Activated B cell treated with CpG ODN at 0.5 μM for 24 hours (primary cell): Measurements from ENCODE around the gene MIAT. TPM values are rescaled to one million over a fixed set of nuclear protein-coding genes. Genes with fewer than 3 reads are reported as not detected.

ENCODE experiments used
- ATAC-seq: fragments of 200-7000 bp; cut with Tn5 transposase; one replicate; pipeline ENCODE4 v1.10.0; 2021; ENCODE audit warnings: low read depth, mild to moderate bottlenecking, moderate library complexity
- CTCF ChIA-PET: fragments of 350-600 bp; sonication (Branson Sonifier 250); formaldehyde crosslinking; loops from one replicate; lab custom pipeline; 2021; ENCODE audit warnings: antibody characterized with exemption; lab: Charles Lee
- POLR2A ChIA-PET: fragments of 350-600 bp; sonication (Branson Sonifier 250); formaldehyde crosslinking; loops from one replicate; lab custom pipeline; 2021; ENCODE audit warnings: antibody characterized with exemption; lab: Charles Lee
- DNase-seq: peaks from one replicate; pipeline ENCODE4 v3.0.0; 2022
- H3K27ac Mint-ChIP-seq: one replicate; pipeline ENCODE4 v1.8.0; 2020; ENCODE audit warnings: mixed read lengths
- H3K27me3 Mint-ChIP-seq: one replicate; pipeline ENCODE4 v1.8.0; 2021; ENCODE audit warnings: mixed read lengths
- H3K36me3 Mint-ChIP-seq: one replicate; pipeline ENCODE4 v1.8.0; 2021; ENCODE audit warnings: low read depth, mixed read lengths
- H3K4me1 Mint-ChIP-seq: one replicate; pipeline ENCODE4 v1.8.0; 2021; ENCODE audit warnings: mixed read lengths
- H3K4me3 Mint-ChIP-seq: one replicate; pipeline ENCODE4 v1.8.0; 2020; ENCODE audit warnings: mild to moderate bottlenecking, mixed read lengths
- H3K9me3 Mint-ChIP-seq: one replicate; pipeline ENCODE4 v1.8.0; 2020; ENCODE audit warnings: mixed read lengths
- intact Hi-C: fragments of 100-400 bp; cut with micrococcal nuclease; formaldehyde crosslinking; loops from one replicate; pipeline ENCODE4 v1.15.1; 2024
- total RNA-seq: library from RNA; stranded (reverse); gene quantifications from 2 replicates; pipeline ENCODE4 v1.2.3, GENCODE V29; 2022
- TF ChIP-seq, protein P1 (sequence below): fragments of 200-600 bp; IDR thresholded peaks from one replicate; pipeline ENCODE4 v1.8.0; 2022; ENCODE audit warnings: antibody characterized with exemption, mild to moderate bottlenecking

Gene MIAT
- total RNA-seq, 1 donor from 2014 or later: 7.3 TPM

DNA sequence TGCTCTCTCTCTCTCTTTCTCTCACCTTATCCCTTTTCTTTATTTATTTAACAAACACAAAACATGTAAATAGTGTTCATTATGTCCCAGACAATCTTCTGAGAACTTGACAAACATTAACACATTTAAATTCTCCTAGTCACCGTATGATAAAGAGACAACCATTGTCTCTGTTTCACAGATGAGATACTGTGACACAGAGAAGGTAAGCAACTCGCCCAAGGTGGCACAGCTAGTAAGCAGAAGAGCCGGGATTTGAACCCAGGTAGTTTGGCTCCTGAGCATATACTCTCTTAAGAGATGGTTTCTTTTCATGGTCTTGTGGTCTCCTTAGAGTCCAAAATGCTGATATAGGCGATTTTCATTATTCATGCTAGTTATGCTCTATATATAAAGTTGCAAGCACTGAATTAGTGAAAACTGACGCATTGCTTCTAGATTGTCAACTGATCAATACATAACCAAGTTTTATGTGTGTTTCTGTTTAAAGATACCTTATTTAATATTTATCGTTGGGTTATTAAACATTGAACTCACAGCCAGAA lies 58.1 kb downstream of the MIAT start:
- intact Hi-C loops: no loop called here
- ATAC-seq (no peak), DNase-seq (no peak)
- Mint-ChIP-seq H3K36me3 (peaks cover 76% of the 10 kb centered on the region), H3K4me3 (no peak overlapping the region), H3K9me3 (no peaks in the 10 kb centered on the region), H3K27ac (no peak overlapping the region), H3K27me3 (no peaks in the 10 kb centered on the region), H3K4me1 (peaks cover 10% of the 10 kb centered on the region)
- CTCF ChIA-PET: no interaction called here
- POLR2A ChIA-PET: no interaction called here
- TF ChIP-seq, protein P1, sequence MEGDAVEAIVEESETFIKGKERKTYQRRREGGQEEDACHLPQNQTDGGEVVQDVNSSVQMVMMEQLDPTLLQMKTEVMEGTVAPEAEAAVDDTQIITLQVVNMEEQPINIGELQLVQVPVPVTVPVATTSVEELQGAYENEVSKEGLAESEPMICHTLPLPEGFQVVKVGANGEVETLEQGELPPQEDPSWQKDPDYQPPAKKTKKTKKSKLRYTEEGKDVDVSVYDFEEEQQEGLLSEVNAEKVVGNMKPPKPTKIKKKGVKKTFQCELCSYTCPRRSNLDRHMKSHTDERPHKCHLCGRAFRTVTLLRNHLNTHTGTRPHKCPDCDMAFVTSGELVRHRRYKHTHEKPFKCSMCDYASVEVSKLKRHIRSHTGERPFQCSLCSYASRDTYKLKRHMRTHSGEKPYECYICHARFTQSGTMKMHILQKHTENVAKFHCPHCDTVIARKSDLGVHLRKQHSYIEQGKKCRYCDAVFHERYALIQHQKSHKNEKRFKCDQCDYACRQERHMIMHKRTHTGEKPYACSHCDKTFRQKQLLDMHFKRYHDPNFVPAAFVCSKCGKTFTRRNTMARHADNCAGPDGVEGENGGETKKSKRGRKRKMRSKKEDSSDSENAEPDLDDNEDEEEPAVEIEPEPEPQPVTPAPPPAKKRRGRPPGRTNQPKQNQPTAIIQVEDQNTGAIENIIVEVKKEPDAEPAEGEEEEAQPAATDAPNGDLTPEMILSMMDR: no peak

DNA sequence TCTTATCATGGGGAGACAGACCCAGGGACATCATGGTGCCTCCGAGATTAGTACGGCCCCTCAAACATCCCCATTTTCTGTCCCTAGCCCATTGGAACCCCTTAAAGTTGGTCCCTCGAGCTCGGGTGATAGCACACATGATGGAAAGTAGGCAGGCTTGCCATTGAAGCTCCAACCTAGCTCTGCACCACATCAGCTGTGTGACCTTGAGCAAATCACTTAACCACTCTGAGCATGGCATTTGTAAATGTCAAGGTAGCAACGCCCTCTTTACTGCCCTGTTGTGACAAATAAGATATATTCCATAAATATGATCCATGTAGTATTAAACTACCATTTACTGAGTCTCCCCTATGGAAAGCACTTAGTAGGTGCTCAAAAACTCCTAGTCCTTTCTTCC lies 61.1 kb downstream of the MIAT start:
- TF ChIP-seq, protein P1: no peak
- ATAC-seq: no peak
- Mint-ChIP-seq H3K4me1 (no peaks in the 10 kb centered on the region), H3K27ac (no peak overlapping the region), H3K4me3 (no peak overlapping the region), H3K36me3 (peaks cover 82% of the 10 kb centered on the region), H3K27me3 (no peaks in the 10 kb centered on the region), H3K9me3 (no peaks in the 10 kb centered on the region)
- ChIA-PET POLR2A (no interaction called here), CTCF (no interaction called here)
- DNase-seq: no peak
- intact Hi-C loops: no loop called here

- Mint-ChIP-seq H3K27me3 (no peaks in the 10 kb centered on the region), H3K27ac (no peak overlapping the region), H3K9me3 (no peaks in the 10 kb centered on the region), H3K4me3 (no peak overlapping the region), H3K4me1 (no peaks in the 10 kb centered on the region), H3K36me3 (peaks cover 83% of the 10 kb centered on the region)
- ATAC-seq (no peak), DNase-seq (no peak)
- CTCF ChIA-PET: no interaction called here
- POLR2A ChIA-PET: no interaction called here
- TF ChIP-seq, protein P1: no peak
- intact Hi-C loops: no loop called here
These were observed 61.5 kb downstream of the MIAT start for GRCh38 chr22:26718905-26719304.

DNA sequence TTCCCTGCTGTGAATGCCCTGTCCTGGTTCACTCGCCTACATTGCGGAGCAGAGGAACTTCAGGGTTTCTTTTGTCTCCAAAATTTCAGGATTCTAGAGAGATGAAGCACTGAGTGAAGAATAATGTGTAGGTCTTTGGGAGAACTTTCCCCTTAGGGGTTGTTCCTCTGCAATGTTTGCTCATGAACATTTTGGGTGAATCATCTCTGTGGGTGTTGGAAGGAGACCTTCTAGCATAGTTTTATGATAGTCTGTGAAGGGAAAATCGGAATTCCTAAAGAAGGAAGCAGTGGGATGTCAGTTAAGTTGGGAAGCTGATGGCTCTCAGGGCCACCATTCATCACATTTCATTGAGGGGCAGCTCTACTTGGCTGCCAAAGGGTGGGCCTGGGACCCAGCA lies 64.8 kb downstream of the MIAT start:
- intact Hi-C loops: no loop called here
- Mint-ChIP-seq H3K36me3 (peaks cover 76% of the 10 kb centered on the region), H3K27ac (no peak overlapping the region), H3K4me3 (no peak overlapping the region), H3K4me1 (peaks cover 3% of the 10 kb centered on the region), H3K9me3 (no peaks in the 10 kb centered on the region), H3K27me3 (no peaks in the 10 kb centered on the region)
- DNase-seq (no peak), ATAC-seq (no peak)
- TF ChIP-seq, protein P1: no peak
- ChIA-PET POLR2A (no interaction called here), CTCF (no interaction called here)

GRCh38 chr22:26724414-26724813 lies 67.0 kb downstream of the MIAT start:
- Mint-ChIP-seq H3K4me1 (peaks cover 3% of the 10 kb centered on the region), H3K4me3 (no peak overlapping the region), H3K27ac (no peak overlapping the region), H3K9me3 (no peaks in the 10 kb centered on the region), H3K36me3 (peaks cover 77% of the 10 kb centered on the region), H3K27me3 (no peaks in the 10 kb centered on the region)
- TF ChIP-seq, protein P1: no peak
- DNase-seq (no peak), ATAC-seq (peak; percentile 37)
- intact Hi-C loops: no loop called here
- ChIA-PET CTCF (no interaction called here), POLR2A (no interaction called here)
